ENCODE results near the gene BTNL9. TPM values are rescaled to one million over a fixed set of nuclear protein-coding genes. Genes with fewer than 3 reads are reported as not detected.

Gene BTNL9
- total RNA-seq, 1 experiment from 2014 or later, result 0.96 TPM

- no peak for TF ChIP-seq CTCF (conservative IDR thresholded peaks at IDR 0.05)
- Histone ChIP-seq H3K27me3 (ENCODE audit: insufficient read depth, low read length) (no peaks in the 10 kb centered on the region; the same call in 1 of the 2 replicates), H4K91ac (ENCODE audit: insufficient read length, low read depth, low read length) (no peak overlapping the region), H3T11ph (ENCODE audit: low read length) (no peak overlapping the region), H3K4ac (ENCODE audit: low read depth, low read length) (no peak overlapping the region), H3K79me2 (ENCODE audit: insufficient read depth, low read length) (no peaks in the 10 kb centered on the region), H3K79me1 (ENCODE audit: insufficient read depth, low read depth, low read length, poor library complexity, severe bottlenecking) (no peaks in the 10 kb centered on the region), H3K4me2 (ENCODE audit: insufficient read depth, insufficient read length, low read length) (no peak overlapping the region), H2BK120ac (ENCODE audit: low read depth, low read length, poor library complexity, severe bottlenecking) (no peak overlapping the region), H3K27ac (ENCODE audit: insufficient read length, low read depth, low read length) (no peak overlapping the region), H2BK20ac (ENCODE audit: low read depth, low read length, poor library complexity, severe bottlenecking) (no peak overlapping the region), H3K18ac (ENCODE audit: insufficient read length, low read depth, low read length) (no peak overlapping the region), H3K23ac (ENCODE audit: insufficient read length, low read depth, low read length) (no peak overlapping the region), H3K14ac (ENCODE audit: insufficient read depth, low read length) (no peak overlapping the region), H3K56ac (ENCODE audit: insufficient read length, low read depth, low read length) (no peak overlapping the region), H4K5ac (ENCODE audit: insufficient read length, low read depth, low read length) (no peak overlapping the region), H4K20me1 (ENCODE audit: control insufficient read depth, insufficient read depth, insufficient read length) (no peaks in the 10 kb centered on the region), H2AK5ac (ENCODE audit: insufficient read length, low read length) (no peak overlapping the region), H3K4me1 (ENCODE audit: insufficient read depth, low read length) (no peaks in the 10 kb centered on the region), H3K9ac (ENCODE audit: extremely low read depth, insufficient read length, low read length) (no peak overlapping the region), H3K23me2 (ENCODE audit: insufficient read length, low read depth, low read length, poor library complexity, severe bottlenecking) (no peaks in the 10 kb centered on the region), H3K9me3 (ENCODE audit: control insufficient read depth, low read depth, low read length) (no peaks in the 10 kb centered on the region), H2BK15ac (ENCODE audit: low read depth, low read length) (no peak overlapping the region), H4K8ac (replicated peaks; ENCODE audit: insufficient read length, low read depth, low read length) (no peak overlapping the region), H2BK5ac (ENCODE audit: insufficient read length, low read length) (no peak overlapping the region), H2BK12ac (ENCODE audit: insufficient read length, low read depth, low read length) (no peak overlapping the region), H2AFZ (ENCODE audit: low read length) (no peak overlapping the region)
- Mint-ChIP-seq H3K4me1 (peaks cover 0 to 9% of the 10 kb centered on the region in 2 experiments; a peak in 2 of 4 replicates), H3K27me3 (ENCODE audit: low read depth) (peaks cover 33% of the 10 kb centered on the region), H3K4me3 (no peak overlapping the region), H3K36me3 (ENCODE audit: insufficient read depth in 1 of 3, low read depth in 3 of 3) (no peaks in the 10 kb centered on the region), H3K27ac (no peak overlapping the region), H3K9me3 (no peaks in the 10 kb centered on the region; a peak in 1 of 5 replicates)
- DNase-seq, result no peak
- WGBS (ENCODE audit: extremely low coverage, insufficient read length, low lambda C conversion rate), result no CpG with 5 or more reads among the region's 15 CpGs
Measured at GRCh38 chr5:181042036-181042713, 2.1 kb downstream of the BTNL9 start.
